GM12801 (cell line): ENCODE results near the gene ZIC3.

Experiments
- TF ChIP-seq, protein P1 (sequence below): IDR thresholded peaks from one replicate; pipeline ENCODE4 v1.5.1; 2011; ENCODE audit warnings: control low read depth; ENCODE audit not compliant: insufficient read length; ENCODE audit errors: extremely low read depth

ZIC3 gene

GRCh38 chrX:137549851-137550664 lies 15.9 kb upstream of the ZIC3 start:
- TF ChIP-seq, protein P1, sequence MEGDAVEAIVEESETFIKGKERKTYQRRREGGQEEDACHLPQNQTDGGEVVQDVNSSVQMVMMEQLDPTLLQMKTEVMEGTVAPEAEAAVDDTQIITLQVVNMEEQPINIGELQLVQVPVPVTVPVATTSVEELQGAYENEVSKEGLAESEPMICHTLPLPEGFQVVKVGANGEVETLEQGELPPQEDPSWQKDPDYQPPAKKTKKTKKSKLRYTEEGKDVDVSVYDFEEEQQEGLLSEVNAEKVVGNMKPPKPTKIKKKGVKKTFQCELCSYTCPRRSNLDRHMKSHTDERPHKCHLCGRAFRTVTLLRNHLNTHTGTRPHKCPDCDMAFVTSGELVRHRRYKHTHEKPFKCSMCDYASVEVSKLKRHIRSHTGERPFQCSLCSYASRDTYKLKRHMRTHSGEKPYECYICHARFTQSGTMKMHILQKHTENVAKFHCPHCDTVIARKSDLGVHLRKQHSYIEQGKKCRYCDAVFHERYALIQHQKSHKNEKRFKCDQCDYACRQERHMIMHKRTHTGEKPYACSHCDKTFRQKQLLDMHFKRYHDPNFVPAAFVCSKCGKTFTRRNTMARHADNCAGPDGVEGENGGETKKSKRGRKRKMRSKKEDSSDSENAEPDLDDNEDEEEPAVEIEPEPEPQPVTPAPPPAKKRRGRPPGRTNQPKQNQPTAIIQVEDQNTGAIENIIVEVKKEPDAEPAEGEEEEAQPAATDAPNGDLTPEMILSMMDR, result no peak

DNA sequence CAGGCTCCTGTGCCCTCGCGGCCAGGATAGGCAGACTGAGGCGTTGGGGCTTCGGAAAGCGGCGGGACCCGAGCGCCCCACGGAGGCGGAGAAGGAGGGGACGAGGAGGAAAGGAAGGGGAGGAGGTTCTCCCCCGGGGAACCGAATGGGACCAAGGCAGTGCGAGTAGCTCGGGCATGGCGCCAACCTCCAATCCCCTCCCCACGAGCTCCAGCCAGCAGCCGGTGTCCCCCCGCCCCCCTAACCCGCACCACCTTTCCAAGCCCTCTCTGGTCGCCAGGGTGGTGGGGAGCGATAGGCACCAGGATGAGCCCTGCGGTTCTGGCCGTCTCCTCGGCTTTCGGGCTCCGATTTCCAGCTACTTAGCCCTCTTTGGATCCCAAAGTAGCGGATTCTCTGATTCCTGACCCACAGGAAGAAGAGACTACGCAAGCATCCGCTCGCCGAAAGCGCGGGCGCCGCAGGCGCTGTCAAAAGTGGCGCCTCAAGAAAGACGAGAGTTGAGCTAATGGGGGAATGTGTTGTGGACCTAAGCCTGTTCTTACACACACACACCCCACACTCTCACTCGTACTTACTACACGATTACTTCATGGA lies 15.2 kb upstream of the ZIC3 start:
- TF ChIP-seq, protein P1, result no peak

DNA sequence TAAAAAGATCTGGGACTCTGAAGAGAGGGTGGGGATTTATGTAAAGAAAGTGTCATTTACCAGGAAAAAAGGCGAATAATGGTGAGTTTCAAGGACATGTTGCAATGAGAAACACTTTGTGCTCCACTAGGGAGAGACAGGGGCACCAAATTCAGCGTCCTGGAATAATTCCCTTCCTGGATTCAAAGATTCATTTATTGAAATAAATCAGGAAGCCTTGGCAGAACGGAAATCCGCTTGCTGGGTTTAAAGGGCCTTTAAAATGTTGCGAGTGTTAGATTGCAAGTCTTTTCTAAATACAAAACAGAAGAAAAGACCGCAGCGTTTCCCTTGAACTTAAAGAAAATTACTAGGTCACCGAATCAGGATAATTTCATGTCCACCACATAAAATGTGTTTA lies 3.8 kb upstream of the ZIC3 start:
- TF ChIP-seq, protein P1, result no peak

DNA sequence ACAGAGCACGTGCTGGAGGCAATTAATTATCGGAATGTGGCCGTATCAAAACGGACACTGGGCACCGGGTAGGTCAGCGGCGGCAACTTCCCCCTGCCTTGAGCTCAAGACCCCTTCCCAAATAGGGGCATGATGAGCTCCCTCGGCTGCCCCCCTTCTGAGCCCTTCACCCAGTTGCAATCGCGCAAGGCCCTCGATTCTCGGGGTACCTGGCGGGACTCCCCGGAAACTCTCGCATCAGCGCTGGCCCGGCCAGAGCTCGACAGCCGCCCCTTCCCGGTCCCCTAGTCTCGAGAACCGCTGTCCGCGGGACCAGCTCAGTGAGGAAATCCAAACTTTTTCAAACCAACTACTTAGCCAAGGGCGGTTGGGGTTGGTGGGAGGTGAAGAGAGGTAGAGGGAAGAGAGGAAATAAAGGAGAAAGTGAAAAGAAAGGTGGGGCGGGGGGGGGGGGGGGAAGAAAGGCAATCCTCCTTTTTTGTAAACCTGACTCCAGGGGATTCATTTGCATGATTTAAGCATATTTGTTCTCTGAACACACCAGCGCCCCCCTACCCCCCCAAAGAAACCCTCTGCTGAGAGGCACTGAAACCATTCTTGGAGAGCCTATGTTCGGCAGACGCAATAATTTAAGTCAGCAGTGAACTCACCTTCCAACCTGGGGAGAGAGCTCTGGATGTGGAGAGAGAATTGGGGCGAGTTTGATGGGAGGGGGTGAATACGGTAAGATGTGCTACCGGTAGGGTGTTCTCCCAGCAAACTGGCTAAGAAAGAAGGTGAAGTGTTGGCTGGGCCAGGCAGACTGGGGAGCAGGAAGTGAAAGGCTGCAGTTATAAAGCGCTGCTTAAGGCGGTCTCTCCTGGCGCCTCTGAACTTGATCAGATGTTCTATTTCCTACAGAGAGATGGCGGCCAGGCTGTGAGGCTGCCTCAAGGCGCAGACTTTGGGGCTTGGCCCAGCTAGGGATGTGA lies 2.0 kb upstream of the ZIC3 start:
- TF ChIP-seq, protein P1, result no peak

DNA sequence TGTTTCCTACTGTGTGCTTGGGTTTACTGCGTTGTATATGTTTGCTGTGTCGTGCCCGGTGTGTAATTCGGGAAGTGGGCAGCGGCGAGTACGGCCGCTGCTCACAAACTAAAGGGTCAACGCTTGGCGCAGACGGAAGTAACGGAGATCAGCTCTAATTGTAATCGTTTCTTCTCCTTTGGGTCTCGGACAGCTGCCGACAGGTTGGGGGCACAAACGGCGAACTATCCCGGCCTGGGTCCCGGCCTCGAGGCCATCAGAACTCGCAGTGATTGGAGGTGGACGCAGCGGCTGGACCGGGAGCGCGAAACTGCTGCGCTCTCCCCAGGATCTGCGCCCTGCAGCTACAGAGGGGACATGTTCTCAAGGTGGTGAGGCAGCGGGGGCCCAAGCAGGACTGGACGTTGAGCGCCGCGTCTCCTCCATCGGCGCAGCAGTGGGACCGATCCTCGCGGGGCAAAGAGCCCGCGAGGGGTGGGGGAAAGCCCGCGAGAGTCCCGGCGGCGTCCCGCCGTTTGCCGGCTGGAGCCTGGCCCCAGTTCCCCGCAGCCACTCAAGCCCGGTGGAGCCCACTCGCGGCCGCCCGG lies 516 bp upstream of the ZIC3 start:
- TF ChIP-seq, protein P1, result no peak

DNA sequence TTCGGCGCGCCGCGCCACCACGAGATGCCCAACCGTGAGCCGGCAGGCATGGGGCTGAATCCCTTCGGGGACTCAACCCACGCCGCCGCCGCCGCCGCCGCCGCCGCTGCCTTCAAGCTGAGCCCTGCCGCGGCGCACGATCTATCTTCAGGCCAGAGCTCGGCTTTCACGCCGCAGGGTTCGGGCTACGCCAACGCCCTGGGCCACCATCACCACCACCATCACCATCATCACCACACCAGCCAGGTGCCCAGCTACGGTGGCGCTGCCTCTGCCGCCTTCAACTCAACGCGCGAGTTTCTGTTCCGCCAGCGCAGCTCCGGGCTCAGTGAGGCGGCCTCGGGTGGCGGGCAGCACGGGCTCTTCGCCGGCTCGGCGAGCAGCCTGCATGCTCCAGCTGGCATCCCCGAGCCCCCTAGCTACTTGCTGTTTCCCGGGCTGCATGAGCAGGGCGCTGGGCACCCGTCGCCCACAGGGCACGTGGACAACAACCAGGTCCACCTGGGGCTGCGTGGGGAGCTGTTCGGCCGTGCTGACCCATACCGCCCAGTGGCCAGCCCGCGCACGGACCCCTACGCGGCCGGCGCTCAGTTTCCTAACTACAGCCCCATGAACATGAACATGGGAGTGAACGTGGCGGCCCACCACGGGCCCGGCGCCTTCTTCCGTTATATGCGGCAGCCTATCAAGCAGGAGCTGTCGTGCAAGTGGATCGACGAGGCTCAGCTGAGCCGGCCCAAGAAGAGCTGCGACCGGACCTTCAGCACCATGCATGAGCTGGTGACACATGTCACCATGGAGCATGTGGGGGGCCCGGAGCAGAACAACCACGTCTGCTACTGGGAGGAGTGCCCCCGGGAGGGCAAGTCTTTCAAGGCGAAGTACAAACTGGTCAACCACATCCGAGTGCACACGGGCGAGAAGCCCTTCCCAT lies 1.1 kb downstream of the ZIC3 start:
- TF ChIP-seq, protein P1, result no peak
